Astrocyte (in vitro differentiated cells and primary cell): ENCODE results near the gene PIGU.

Experiments used
- CTCF ChIP-seq: IDR thresholded peaks from 2 replicates; pipeline ENCODE4 v1.5.1; 2011; ENCODE audit warnings: low read depth, mild to moderate bottlenecking, inconsistent platforms, low read length, moderate library complexity; ENCODE audit not compliant: insufficient read depth
- EZH2 ChIP-seq: IDR thresholded peaks from 2 replicates; pipeline ENCODE4 v1.6.1; 2012; ENCODE audit warnings: mild to moderate bottlenecking, low read length, inconsistent platforms; ENCODE audit not compliant: insufficient read depth

DNA sequence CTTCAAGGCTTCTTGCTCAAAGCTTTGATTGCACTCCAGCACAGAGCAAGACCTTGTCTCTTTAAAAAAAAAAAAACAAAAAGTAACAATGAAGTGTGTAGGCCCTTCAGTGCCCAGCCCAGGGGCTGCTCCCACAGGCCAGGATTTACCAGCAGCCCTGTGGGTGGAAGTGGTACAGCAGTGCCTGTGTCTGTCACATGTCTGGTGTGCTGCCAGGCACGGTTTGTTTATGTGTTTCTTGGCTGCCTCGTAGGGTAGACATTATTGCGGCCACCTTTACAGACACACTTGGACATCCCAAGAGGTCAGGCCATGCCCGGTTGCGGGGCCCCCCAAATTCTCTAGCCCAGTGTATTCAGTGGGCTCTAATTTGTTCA lies 148.0 kb downstream of the PIGU start:
- TF ChIP-seq CTCF, result no peak
- no peak for TF ChIP-seq EZH2
